Right cardiac atrium (tissue), 5 donors: ENCODE measurements around the gene AK6. TPM values are rescaled to one million over a fixed set of nuclear protein-coding genes. Genes with fewer than 3 reads are reported as not detected.
A peak's percentile ranks its signal among the peaks of the same experiment; 100 is the strongest.
"Not testable (repeated sequence)": the region's sequence is repeated elsewhere in the genome, so short reads cannot be mapped to it uniquely, and the experiment has no call there.

ENCODE experiments used
- ATAC-seq, 2 donors: fragments of 200-7000 bp; cut with Tn5 transposase; one replicate each; pipeline versions ENCODE4 v1.8.0 to v1.9.1; 2020; ENCODE audit warnings: moderate library complexity in 2 of 2, mild to moderate bottlenecking in 1 of 2
- DNase-seq, 3 donors: peaks; one replicate each; pipeline ENCODE4 v3.0.0-alpha.2; 2020
- H3K27ac ChIP-seq: one replicate; pipeline ENCODE4 v1.5.1; 2013; ENCODE audit warnings: mild to moderate bottlenecking, low read length, control low read depth, moderate library complexity
- H3K27me3 ChIP-seq: one replicate; pipeline ENCODE4 v1.6.1; 2013; ENCODE audit not compliant: control insufficient read depth, insufficient read depth
- H3K4me1 ChIP-seq: one replicate; pipeline ENCODE4 v1.6.1; 2013; ENCODE audit warnings: low read length; ENCODE audit not compliant: control insufficient read depth, insufficient read depth
- H3K4me3 ChIP-seq: one replicate; pipeline ENCODE4 v1.5.1; 2013; ENCODE audit warnings: low read length, control low read depth
- H3K9me3 ChIP-seq: one replicate; pipeline ENCODE4 v1.6.1; 2013; ENCODE audit warnings: low read length; ENCODE audit not compliant: control insufficient read depth
- WGBS: extraction: QIAGEN DNeasy Blood & Tissue Kit; methylation state at CpG from one replicate; pipeline ENCODE4 v1.1.7; 2013; 5-methylcytosine and 5-hydroxymethylcytosine counted together
- intact Hi-C, 4 donors: fragments of 100-400 bp; cut with DNase I; formaldehyde crosslinking; loops; one replicate each; pipeline versions ENCODE4 v1.11.0 to v1.14.0; 2022 to 2023
- polyA plus RNA-seq: library from polyadenylated mRNA; stranded (reverse); fragments of 200-250 nt; gene quantifications from one replicate; pipeline ENCODE4 v1.2.3, GENCODE V29; 2013
- total RNA-seq, 4 donors: library from RNA; stranded (reverse); fragmentation: NEBNext Ultra II Directional; extraction: Animal tissue kit (Norgen Biotek cat#: 25700); gene quantifications; one replicate each; pipeline ENCODE4 v1.2.1, GENCODE V29; 2021
- donor health status: healthy with polysubstance abuse.
- donor health status: DM: no; HTN: yes; CAD: no.
- donor health status: DM: no; HTN: no; CAD: no.
- donor health status: DM: no; HTN: yes; CAD: no; lungs with severe emphysema.
- donor health status: DM: yes; HTN: yes; CAD: no.

Gene AK6
- total and polyA plus RNA-seq, 5 donors: 29.4 to 38.0 (median 36.7) TPM

DNA sequence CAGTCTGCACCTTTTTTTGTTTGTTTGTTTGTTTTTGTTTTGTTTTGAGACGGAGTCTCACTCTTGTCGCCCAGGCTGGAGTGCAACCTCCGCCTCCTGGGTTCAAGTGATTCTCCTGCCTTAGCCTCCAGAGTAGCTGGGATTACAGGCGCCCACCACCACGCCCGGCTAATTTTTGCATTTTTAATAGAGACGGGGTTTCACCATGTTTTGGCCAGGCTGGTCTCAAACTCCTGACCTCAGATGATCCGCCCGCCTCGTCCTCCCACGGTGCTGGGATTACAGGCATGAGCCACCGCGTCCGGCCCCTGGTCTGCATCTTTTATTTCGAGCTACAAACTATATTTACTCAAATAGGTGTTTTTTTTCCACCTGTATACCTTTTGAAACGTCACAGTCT is 1.0 kb upstream of the AK6 start:
- H3K4me1 ChIP-seq, intact Hi-C loops, H3K27me3 ChIP-seq, ATAC-seq, DNase-seq, H3K9me3 ChIP-seq, H3K27ac ChIP-seq: not testable (repeated sequence)
- WGBS: 3% methylated on average over 16 of the region's 16 CpGs
- H3K4me3 ChIP-seq: peak overlapping the region; percentile 83

- peak overlapping the region; percentile 86 for H3K27ac ChIP-seq
- H3K4me1 ChIP-seq: peaks cover 2% of the 10 kb centered on the region
- WGBS: 2% methylated on average over 39 of the region's 39 CpGs
- ATAC-seq (peak in 1 of 2 donors; percentile 80), DNase-seq (no peak)
- peak overlapping the region; percentile 83 for H3K4me3 ChIP-seq
- H3K9me3 ChIP-seq: no peaks in the 10 kb centered on the region
- no peaks in the 10 kb centered on the region for H3K27me3 ChIP-seq
- intact Hi-C loops: no loop called here
Observed at GRCh38 chr5:69368458-69369339, 621 bp downstream of the AK6 start.

DNA sequence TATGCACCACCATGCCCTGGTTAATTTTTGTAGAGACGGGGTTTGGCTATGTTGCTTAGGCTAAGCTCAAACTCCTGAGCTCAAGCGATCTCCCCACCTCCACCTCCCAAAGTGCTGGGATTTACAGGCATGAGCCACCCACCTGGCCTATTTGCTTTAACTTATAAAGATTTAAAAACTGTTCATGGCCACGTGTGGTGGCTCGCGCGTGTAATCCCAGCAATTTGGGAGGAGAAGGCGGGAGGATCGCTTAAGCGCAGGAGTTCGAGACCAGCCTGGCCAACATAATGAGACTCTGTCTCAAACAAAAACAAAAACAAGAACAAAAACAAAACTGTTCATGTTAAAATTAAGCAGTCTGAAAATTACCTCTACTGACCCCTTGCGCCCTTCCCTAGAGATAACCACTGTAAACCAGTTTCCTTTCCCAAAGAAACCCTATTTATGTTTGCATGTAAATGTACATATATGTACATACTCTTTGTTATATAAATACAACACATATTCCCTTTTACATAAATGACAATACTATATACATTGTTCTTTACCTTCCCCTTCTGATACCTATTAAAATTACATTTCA is 1.5 kb downstream of the AK6 start:
- Histone ChIP-seq H3K9me3 (no peaks in the 10 kb centered on the region), H3K27me3 (no peaks in the 10 kb centered on the region), H3K27ac (no peak overlapping the region), H3K4me3 (no peak overlapping the region), H3K4me1 (peaks cover 2% of the 10 kb centered on the region)
- no peak for ATAC-seq
- 92% methylated on average over 11 of the region's 11 CpGs for WGBS
- DNase-seq: no peak
- intact Hi-C loops: no loop called here

GRCh38 chr5:69364850-69365249 is 4.5 kb downstream of the AK6 start:
- WGBS: 71% methylated on average over 3 of the region's 3 CpGs
- DNase-seq: no peak
- peaks cover 3% of the 10 kb centered on the region for H3K4me1 ChIP-seq
- H3K27ac ChIP-seq: no peak overlapping the region
- intact Hi-C loops: no loop called here
- no peaks in the 10 kb centered on the region for H3K27me3 ChIP-seq
- H3K9me3 ChIP-seq: no peaks in the 10 kb centered on the region
- H3K4me3 ChIP-seq: no peak overlapping the region
- ATAC-seq: no peak

- intact Hi-C loops: no loop called here
- WGBS: 51% methylated on average over 3 of the region's 3 CpGs
- no peaks in the 10 kb centered on the region for H3K27me3 ChIP-seq
- no peak overlapping the region for H3K4me3 ChIP-seq
- H3K4me1 ChIP-seq: peaks cover 3% of the 10 kb centered on the region
- no peak for ATAC-seq
- no peak overlapping the region for H3K27ac ChIP-seq
- H3K9me3 ChIP-seq: no peaks in the 10 kb centered on the region
- no peak for DNase-seq
Observed at GRCh38 chr5:69364414-69364813, 4.9 kb downstream of the AK6 start.

DNA sequence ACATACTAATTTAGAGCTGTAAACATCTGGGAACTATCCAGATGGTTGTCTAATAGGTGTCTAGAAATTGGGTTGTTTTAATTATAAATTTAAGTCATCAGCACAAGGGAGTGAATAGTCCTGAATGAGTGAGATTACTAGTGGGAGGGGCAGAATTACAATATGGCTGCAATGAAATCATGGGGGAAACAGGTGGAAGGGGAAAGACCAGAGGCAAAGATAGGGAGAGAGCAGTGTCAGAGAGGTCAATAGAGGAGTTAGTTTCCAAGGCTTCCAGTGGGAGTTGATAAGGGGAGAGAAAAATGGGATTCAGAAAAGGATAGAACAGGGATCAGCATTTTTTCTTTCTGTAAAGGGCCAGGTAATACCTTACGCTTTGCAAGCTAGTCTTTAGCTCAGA is 8.9 kb downstream of the AK6 start:
- 98% methylated on average over 1 of the region's 1 CpG for WGBS
- Histone ChIP-seq H3K27me3 (no peaks in the 10 kb centered on the region), H3K27ac (no peak overlapping the region), H3K4me1 (peaks cover 2% of the 10 kb centered on the region), H3K9me3 (no peaks in the 10 kb centered on the region), H3K4me3 (no peak overlapping the region)
- ATAC-seq: no peak
- DNase-seq: no peak
- intact Hi-C loops: no loop called here

- Histone ChIP-seq H3K27ac (no peak overlapping the region), H3K4me1 (peaks cover 2% of the 10 kb centered on the region), H3K9me3 (no peaks in the 10 kb centered on the region), H3K27me3 (no peaks in the 10 kb centered on the region), H3K4me3 (no peak overlapping the region)
- no peak for ATAC-seq
- 68% methylated on average over 3 of the region's 3 CpGs for WGBS
- intact Hi-C loops: no loop called here
- DNase-seq: no peak
Observed at GRCh38 chr5:69359699-69360098, 9.6 kb downstream of the AK6 start.

DNA sequence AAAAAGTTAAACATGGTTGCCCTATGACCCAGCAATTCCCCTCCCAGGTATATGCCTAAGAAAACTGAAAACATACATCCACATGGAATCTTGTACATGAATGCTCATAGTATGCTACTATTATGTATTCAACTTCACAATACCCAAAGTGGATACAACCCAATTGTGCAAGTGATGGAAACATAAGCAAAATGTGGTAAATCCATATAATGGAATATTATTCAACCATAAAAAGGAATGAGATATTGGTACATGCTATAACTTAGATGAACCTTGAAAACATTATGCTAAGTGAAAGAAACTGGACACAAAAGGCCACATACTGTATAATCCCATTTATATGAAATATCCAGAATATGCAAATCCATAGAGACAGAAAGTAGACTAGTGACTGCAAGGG is 18.7 kb downstream of the AK6 start:
- no peak for DNase-seq
- Histone ChIP-seq H3K27me3 (no peaks in the 10 kb centered on the region), H3K4me3 (no peak overlapping the region), H3K27ac (no peak overlapping the region), H3K4me1 (no peaks in the 10 kb centered on the region), H3K9me3 (no peaks in the 10 kb centered on the region)
- no peak for ATAC-seq
- intact Hi-C loops: no loop called here

DNA sequence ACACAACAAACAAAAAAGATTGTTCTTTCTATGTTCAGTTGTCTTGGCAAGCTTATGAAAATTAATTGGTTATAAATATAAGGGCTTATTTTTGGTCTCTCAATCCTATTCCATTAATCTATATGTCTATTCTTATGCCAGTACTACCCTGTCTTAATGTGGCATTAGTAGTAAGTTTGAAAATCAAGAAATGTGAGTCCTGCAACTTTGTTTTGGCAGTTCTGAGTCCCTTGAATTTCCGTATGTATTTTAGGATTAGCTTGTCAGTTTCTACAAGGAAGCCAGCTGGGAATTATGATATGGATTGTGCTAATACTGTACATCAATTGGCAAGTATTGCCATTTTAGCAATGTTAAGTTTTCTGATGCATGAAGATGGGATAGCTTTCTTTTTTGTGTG is 26.2 kb downstream of the AK6 start:
- no peak overlapping the region for H3K4me3 ChIP-seq
- H3K4me1 ChIP-seq: no peaks in the 10 kb centered on the region
- no peak for ATAC-seq
- no peaks in the 10 kb centered on the region for H3K9me3 ChIP-seq
- WGBS: 51% methylated on average over 1 of the region's 1 CpG
- DNase-seq: no peak
- no peaks in the 10 kb centered on the region for H3K27me3 ChIP-seq
- no peak overlapping the region for H3K27ac ChIP-seq
- intact Hi-C loops: no loop called here

DNA sequence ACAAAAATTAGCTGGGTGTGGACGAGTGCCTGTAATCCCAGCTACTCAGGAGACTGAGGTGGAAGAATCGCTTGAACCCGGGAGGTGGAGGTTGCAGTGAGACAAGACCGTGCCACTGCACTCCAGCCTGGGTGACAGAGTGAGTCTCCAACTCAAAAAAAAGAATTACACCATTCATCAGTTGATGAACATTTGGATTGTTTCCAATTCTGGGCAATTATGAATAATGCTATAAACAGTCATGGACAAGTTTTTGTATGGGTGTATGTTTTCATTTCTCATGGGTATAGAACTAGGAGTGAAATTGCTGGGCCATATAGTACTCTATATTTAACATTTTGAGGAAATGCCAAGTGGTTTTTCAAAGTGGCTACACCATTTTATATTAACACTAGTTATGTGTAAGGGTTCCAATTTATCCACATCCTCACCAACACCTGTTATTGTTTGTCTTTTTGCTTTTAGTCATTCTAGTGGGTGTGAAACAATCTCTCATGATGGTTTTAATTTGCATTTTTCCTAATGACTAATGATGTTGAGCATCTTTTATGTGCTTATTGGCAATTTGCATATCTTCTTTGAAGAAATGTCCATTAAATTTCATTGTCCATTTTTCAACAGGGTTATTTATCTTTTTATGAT is 27.7 kb downstream of the AK6 start:
- H3K27me3 ChIP-seq: no peaks in the 10 kb centered on the region
- DNase-seq: no peak
- no peaks in the 10 kb centered on the region for H3K9me3 ChIP-seq
- WGBS: 89% methylated on average over 4 of the region's 4 CpGs
- H3K4me3 ChIP-seq: no peak overlapping the region
- H3K4me1 ChIP-seq: no peaks in the 10 kb centered on the region
- no peak overlapping the region for H3K27ac ChIP-seq
- no peak for ATAC-seq
- intact Hi-C loops: no loop called here

- no peak overlapping the region for H3K27ac ChIP-seq
- no peaks in the 10 kb centered on the region for H3K27me3 ChIP-seq
- WGBS: 88% methylated on average over 7 of the region's 7 CpGs
- no peak for DNase-seq
- no peak overlapping the region for H3K4me3 ChIP-seq
- no peaks in the 10 kb centered on the region for H3K9me3 ChIP-seq
- ATAC-seq: no peak
- intact Hi-C loops: loop anchor here in 1 of 4 donors (10.0 kb wide), 1 partner anchor 291 kb away; no protein-coding TSS in a partner anchor
- H3K4me1 ChIP-seq: no peaks in the 10 kb centered on the region
Observed at GRCh38 chr5:69335341-69335935, 33.9 kb downstream of the AK6 start.
